Psoas muscle (tissue), 8 donors: ENCODE data around the gene RPS19BP1. TPM values are rescaled to one million over a fixed set of nuclear protein-coding genes. Genes with fewer than 3 reads are reported as not detected.

Source experiments
- ATAC-seq, 4 donors: fragments of 200-7000 bp; cut with Tn5 transposase; one replicate each; pipeline ENCODE4 v1.9.1; 2020; ENCODE audit warnings: moderate library complexity in 3 of 4, mild to moderate bottlenecking in 2 of 4
- DNase-seq, 2 donors: peaks; one replicate each; pipeline ENCODE4 v3.0.0-alpha.2; 2020
- H3K27ac ChIP-seq: fragments of 200-600 bp; one replicate; pipeline ENCODE4 v1.8.0; 2022
- H3K27me3 ChIP-seq, 3 donors: fragments of 200-600 bp in 1 of 3; one replicate each; pipeline versions ENCODE4 v1.6.1 to v1.8.0; 2013 to 2022; ENCODE audit warnings: low read length in 2 of 3, mild to moderate bottlenecking in 2 of 3, moderate library complexity in 1 of 3; ENCODE audit not compliant: insufficient read depth in 3 of 3
- H3K36me3 ChIP-seq, 2 donors: fragments of 200-600 bp in 1 of 2; one replicate each; pipeline versions ENCODE4 v1.6.1 to v1.8.0; 2013 to 2022; ENCODE audit warnings: low read depth in 1 of 2, mild to moderate bottlenecking in 1 of 2, moderate library complexity in 1 of 2; ENCODE audit not compliant: insufficient read depth in 1 of 2
- H3K4me1 ChIP-seq: fragments of 200-600 bp; one replicate; pipeline ENCODE4 v1.8.0; 2022
- H3K4me3 ChIP-seq: fragments of 200-600 bp; one replicate; pipeline ENCODE4 v1.8.0; 2022; ENCODE audit warnings: mild to moderate bottlenecking
- H3K9me3 ChIP-seq: fragments of 200-600 bp; one replicate; pipeline ENCODE4 v1.8.0; 2022
- WGBS, 3 donors: extraction: QIAGEN DNeasy Blood & Tissue Kit; methylation state at CpG; one replicate each; pipeline versions ENCODE4 v1.1.6 to v1.1.7; 2013; 5-methylcytosine and 5-hydroxymethylcytosine counted together
- intact Hi-C, 2 donors: fragments of 100-400 bp; cut with DNase I; formaldehyde crosslinking; loops; one replicate each; pipeline versions ENCODE4 v1.11.0 to v1.14.2; 2022
- polyA plus RNA-seq, 3 donors: library from polyadenylated mRNA; stranded (reverse); fragments of 200-250 nt; gene quantifications; one replicate each; pipeline ENCODE4 v1.2.3, GENCODE V29; 2013
- total RNA-seq, 4 donors: library from RNA; stranded (reverse); fragmentation: NEBNext Ultra II Directional in 2 of 4; extraction: Animal tissue kit (Norgen Biotek cat#: 25700) in 2 of 4; gene quantifications; one replicate each; pipeline versions ENCODE4 v1.2.1 to v1.2.4, GENCODE V29; 2021 to 2023
- TF ChIP-seq, protein P1 (sequence below): fragments of 200-600 bp; IDR thresholded peaks from one replicate; pipeline ENCODE4 v1.8.0; 2022; ENCODE audit warnings: antibody characterized with exemption
- donor health status: healthy with polysubstance abuse.
- donor health status: DM: no; HTN: no; CAD: no; lungs with moderate emphysema.
- donor health status: Bipolar disorder and iron deficiency.
- donor health status: healthy.
- donor health status: DM: yes; HTN: yes; CAD: no.
- donor health status: DM: no; HTN: no; CAD: no.
- donor health status: DM: no; HTN: no; CAD: no.
- donor health status: DM: yes; HTN: yes; CAD: no.

Gene RPS19BP1
- total and polyA plus RNA-seq, 7 donors, result 34.0 to 313 (median 52.6) TPM

DNA sequence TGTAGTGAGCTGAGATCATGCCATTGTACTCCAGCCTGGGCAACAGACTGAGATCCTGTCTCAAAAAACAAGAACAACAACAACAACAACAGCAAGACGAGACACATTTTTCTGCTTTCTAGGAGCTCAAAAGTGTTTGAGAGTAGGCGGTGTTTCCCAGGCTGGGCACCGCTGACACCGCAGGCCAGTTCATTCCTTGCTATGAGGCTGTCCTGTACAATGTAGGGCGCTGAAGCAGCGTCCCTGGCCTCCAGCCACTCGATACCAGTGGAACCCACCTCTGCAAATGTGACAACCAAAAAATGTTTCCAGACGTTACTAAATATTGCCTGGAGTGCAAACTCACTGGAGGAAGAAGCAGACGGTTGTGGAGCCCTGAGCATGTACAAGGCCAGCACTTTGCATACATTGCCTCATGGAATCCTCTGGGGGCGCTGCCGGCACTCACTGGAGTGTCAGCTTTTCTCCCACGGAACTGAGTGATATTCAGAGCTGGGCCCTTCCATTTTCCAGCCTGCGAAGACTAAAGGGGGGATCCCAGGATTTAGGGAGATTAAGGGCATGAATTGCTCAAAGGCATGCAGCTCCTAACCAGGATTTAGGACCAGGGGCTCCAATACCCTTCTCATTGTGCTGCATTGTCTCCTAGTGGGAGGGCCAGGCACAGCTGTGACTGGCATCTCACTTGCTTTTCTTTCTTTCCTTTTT is 36.3 kb downstream of the RPS19BP1 start:
- 43 to 46% (median 46%) methylated on average over 13 of the region's 13 CpGs for WGBS, 3 donors
- peaks cover 10% of the 10 kb centered on the region for H3K4me1 ChIP-seq
- no peaks in the 10 kb centered on the region for H3K27me3 ChIP-seq
- no peak overlapping the region for H3K27ac ChIP-seq
- H3K4me3 ChIP-seq, result no peak overlapping the region
- TF ChIP-seq, protein P1, sequence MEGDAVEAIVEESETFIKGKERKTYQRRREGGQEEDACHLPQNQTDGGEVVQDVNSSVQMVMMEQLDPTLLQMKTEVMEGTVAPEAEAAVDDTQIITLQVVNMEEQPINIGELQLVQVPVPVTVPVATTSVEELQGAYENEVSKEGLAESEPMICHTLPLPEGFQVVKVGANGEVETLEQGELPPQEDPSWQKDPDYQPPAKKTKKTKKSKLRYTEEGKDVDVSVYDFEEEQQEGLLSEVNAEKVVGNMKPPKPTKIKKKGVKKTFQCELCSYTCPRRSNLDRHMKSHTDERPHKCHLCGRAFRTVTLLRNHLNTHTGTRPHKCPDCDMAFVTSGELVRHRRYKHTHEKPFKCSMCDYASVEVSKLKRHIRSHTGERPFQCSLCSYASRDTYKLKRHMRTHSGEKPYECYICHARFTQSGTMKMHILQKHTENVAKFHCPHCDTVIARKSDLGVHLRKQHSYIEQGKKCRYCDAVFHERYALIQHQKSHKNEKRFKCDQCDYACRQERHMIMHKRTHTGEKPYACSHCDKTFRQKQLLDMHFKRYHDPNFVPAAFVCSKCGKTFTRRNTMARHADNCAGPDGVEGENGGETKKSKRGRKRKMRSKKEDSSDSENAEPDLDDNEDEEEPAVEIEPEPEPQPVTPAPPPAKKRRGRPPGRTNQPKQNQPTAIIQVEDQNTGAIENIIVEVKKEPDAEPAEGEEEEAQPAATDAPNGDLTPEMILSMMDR, result peak; percentile 67
- no peaks in the 10 kb centered on the region for H3K36me3 ChIP-seq
- ATAC-seq, result peak; percentile 76 to 83 (median 78)
- intact Hi-C loops, result loop anchor here in 1 of 2 donors (10.0 kb wide), 1 partner anchor 91 kb away; no protein-coding TSS in a partner anchor
- DNase-seq, result peak; percentile 76 to 82
- no peaks in the 10 kb centered on the region for H3K9me3 ChIP-seq

DNA sequence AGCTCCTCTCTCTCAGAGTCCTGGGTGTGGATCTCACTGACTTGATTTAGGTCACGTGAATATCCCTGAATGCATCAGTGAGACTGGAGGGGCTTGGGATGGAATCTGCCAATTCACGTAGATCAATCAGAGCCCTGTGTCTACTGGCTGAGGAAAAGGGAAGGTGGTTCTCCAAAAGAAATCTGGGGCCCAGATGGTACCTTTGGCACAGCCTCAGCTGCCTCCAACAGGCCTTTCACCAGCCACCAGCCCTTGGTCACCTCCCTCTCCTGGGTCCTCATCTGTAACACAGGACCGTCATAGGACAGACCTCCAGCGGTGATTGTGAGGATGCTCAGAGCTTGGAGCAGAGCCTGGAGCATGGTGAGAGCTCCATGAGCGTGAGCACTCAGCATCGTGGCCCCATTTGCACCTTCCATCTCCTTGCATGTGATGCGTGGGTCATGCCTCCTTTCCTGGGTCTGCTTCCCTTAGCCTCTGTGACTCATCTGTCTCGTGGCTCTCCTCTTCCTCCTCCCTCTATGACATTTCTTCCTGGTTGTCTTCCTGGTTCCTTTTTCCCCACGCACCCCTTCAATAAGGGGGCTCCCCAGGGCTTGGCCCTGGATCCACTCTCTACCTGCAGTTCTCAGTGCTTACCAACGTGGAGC is 38.0 kb downstream of the RPS19BP1 start:
- Histone ChIP-seq H3K36me3 (no peaks in the 10 kb centered on the region), H3K4me3 (no peak overlapping the region), H3K27ac (no peak overlapping the region), H3K27me3 (no peaks in the 10 kb centered on the region), H3K9me3 (no peaks in the 10 kb centered on the region), H3K4me1 (peaks cover 7% of the 10 kb centered on the region)
- TF ChIP-seq, protein P1, result no peak
- WGBS, 3 donors, result 77 to 81% (median 79%) methylated on average over 10 of the region's 10 CpGs
- DNase-seq, result no peak
- no peak for ATAC-seq
- intact Hi-C loops, result loop anchor here (5.0 to 10.0 kb wide), 2 partner anchors 33 to 90 kb away; no protein-coding TSS in a partner anchor

DNA sequence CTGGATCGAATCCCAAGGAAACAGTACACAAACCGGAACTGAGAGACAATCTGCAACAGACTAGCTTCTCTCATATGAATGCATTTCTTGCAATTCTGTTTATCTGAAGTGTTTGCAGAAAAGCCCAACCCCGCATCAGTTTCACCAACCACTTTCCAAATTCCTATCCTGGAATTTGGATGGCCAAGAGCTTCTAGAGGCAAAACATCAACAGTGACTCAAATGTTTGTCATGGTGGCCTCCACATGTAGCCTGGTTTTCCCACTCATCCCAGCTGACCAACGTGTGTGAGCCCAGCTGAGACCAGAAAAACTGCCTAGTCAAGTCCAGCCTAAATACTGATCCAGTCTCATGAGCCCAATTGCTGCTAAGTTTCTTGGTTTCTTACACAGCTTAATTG is 38.8 kb downstream of the RPS19BP1 start:
- Histone ChIP-seq H3K4me1 (peaks cover 7% of the 10 kb centered on the region), H3K27me3 (no peaks in the 10 kb centered on the region), H3K36me3 (no peaks in the 10 kb centered on the region), H3K27ac (no peak overlapping the region), H3K9me3 (no peaks in the 10 kb centered on the region), H3K4me3 (no peak overlapping the region)
- TF ChIP-seq, protein P1, result no peak
- ATAC-seq (no peak), DNase-seq (no peak)
- intact Hi-C loops, result loop anchor here (5.0 to 10.0 kb wide), 2 partner anchors 34 to 89 kb away; no protein-coding TSS in a partner anchor
- 48 to 71% (median 49%) methylated on average over 4 of the region's 4 CpGs for WGBS, 3 donors

DNA sequence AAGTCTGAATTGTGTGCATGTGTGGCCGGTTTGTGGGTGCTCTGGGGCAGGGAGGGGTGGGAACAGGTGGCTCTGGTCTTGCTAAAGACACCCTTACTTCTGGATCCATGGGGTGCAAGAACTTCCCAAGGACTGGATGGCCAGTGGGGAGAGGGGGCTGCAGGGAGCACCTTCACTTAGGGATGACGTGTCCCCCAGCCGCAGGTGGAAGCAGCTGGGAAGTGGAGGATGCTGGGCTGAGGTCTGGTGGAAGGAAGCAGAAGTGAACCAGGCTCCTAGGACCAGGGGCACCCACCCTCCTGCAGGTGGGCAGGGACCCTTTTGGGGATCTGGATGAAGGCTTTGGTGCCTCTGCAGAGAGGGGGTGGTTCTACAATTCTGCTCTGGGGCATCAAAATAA is 40.4 kb downstream of the RPS19BP1 start:
- no peak overlapping the region for H3K4me3 ChIP-seq
- intact Hi-C loops, result loop anchor here (5.0 to 10.0 kb wide), 2 partner anchors 35 to 87 kb away; no protein-coding TSS in a partner anchor
- no peak overlapping the region for H3K27ac ChIP-seq
- H3K27me3 ChIP-seq, result no peaks in the 10 kb centered on the region
- WGBS, 3 donors, result 67 to 81% (median 76%) methylated on average over 3 of the region's 3 CpGs
- ATAC-seq (no peak), DNase-seq (no peak)
- TF ChIP-seq, protein P1, result no peak
- H3K4me1 ChIP-seq, result peaks cover 7% of the 10 kb centered on the region
- H3K36me3 ChIP-seq, result no peaks in the 10 kb centered on the region
- H3K9me3 ChIP-seq, result no peaks in the 10 kb centered on the region
